Esophagus squamous epithelium (tissue), 4 donors: ENCODE results near the gene VKORC1.

Experiments used
- CTCF ChIP-seq, 6 experiments: fragments of 450-650 bp in 4 of 6; fragments of 200-600 bp in 2 of 6; sonication (generic) in 2 of 6; IDR thresholded peaks; one replicate each; pipeline ENCODE4 v1.5.1; 2016 to 2019; ENCODE audit warnings: antibody characterized with exemption in 6 of 6, mild to moderate bottlenecking in 4 of 6, moderate library complexity in 4 of 6
- POLR2A ChIP-seq, 4 donors: fragments of 450-650 bp; IDR thresholded peaks; one replicate each; pipeline ENCODE4 v1.6.1; 2017; ENCODE audit warnings: antibody characterized with exemption in 4 of 4, mild to moderate bottlenecking in 4 of 4, moderate library complexity in 3 of 4

GRCh38 chr16:31120129-31120528 is 25.5 kb upstream of the VKORC1 start:
- TF ChIP-seq CTCF (IDR thresholded peaks at IDR 0.05): no peak
- no peak for TF ChIP-seq POLR2A (IDR thresholded peaks at IDR 0.05)
